OCI-LY7 (cell line): ENCODE results near the gene ARMCX1. TPM values are rescaled to one million over a fixed set of nuclear protein-coding genes. Genes with fewer than 3 reads are reported as not detected.

Source experiments
- BruUV-seq: library from RNA; stranded (reverse); fragments of 400-500 nt; replicated peaks from 2 replicates; lab custom pipeline; 2021; lab: Mats Ljungman, UMichigan
- CTCF ChIA-PET: fragments of 300-600 bp; sonication (Branson Sonifier 250); formaldehyde crosslinking; loops from one replicate; lab custom pipeline; 2022; ENCODE audit warnings: antibody characterized with exemption; ENCODE audit not compliant: unreplicated experiment; lab: Charles Lee
- POLR2A ChIA-PET: fragments of 300-600 bp; sonication (Branson Sonifier 250); formaldehyde crosslinking; loops from one replicate; lab custom pipeline; 2022; ENCODE audit warnings: antibody characterized with exemption; lab: Charles Lee
- DNase-seq: peaks from one replicate; pipeline ENCODE4 v3.0.0-alpha.2; 2015; ENCODE audit warnings: low spot score
- H2AFZ ChIP-seq: fragments of 200-600 bp; sonication (generic), shearing (Covaris generic); 2 replicates; pipeline ENCODE4 v1.6.1; 2014; ENCODE audit warnings: mild to moderate bottlenecking, antibody characterized with exemption, low read length, moderate library complexity
- H3K27ac ChIP-seq: fragments of 200-600 bp; sonication (generic); 2 replicates; pipeline ENCODE4 v1.5.1; 2014; ENCODE audit warnings: mixed run types, low read depth, mild to moderate bottlenecking, moderate library complexity, low read length, inconsistent platforms; ENCODE audit not compliant: poor library complexity, severe bottlenecking
- H3K36me3 ChIP-seq: fragments of 200-600 bp; sonication (generic); 2 replicates; pipeline ENCODE4 v1.6.1; 2014; ENCODE audit warnings: mild to moderate bottlenecking, antibody characterized with exemption, low read length, moderate library complexity, mixed read lengths; ENCODE audit not compliant: insufficient read depth
- H3K4me1 ChIP-seq: fragments of 200-600 bp; sonication (generic); 2 replicates; pipeline ENCODE4 v1.5.1; 2014; ENCODE audit warnings: mild to moderate bottlenecking, low read length; ENCODE audit not compliant: insufficient read depth, poor library complexity, severe bottlenecking
- H3K4me2 ChIP-seq: fragments of 200-600 bp; sonication (generic); 2 replicates; pipeline ENCODE4 v1.6.1; 2014; ENCODE audit warnings: mild to moderate bottlenecking, low read length
- H3K4me3 ChIP-seq: fragments of 200-600 bp; sonication (generic); 2 replicates; pipeline ENCODE4 v1.5.1; 2014; ENCODE audit warnings: mild to moderate bottlenecking, low read depth, low read length; ENCODE audit not compliant: poor library complexity, severe bottlenecking
- H3K79me2 ChIP-seq: fragments of 200-600 bp; sonication (generic); 2 replicates; pipeline ENCODE4 v1.6.1; 2016; ENCODE audit warnings: low read depth, mild to moderate bottlenecking, low read length, moderate library complexity, mixed read lengths; ENCODE audit not compliant: insufficient read depth
- H3K9me2 ChIP-seq: fragments of 200-600 bp; sonication (generic); 2 replicates; pipeline ENCODE4 v1.6.1; 2016; ENCODE audit warnings: mild to moderate bottlenecking, low read length, mixed read lengths; ENCODE audit not compliant: insufficient read depth
- H3K9me3 ChIP-seq: fragments of 200-600 bp; sonication (generic); 2 replicates; pipeline ENCODE4 v1.6.1; 2014; ENCODE audit warnings: mild to moderate bottlenecking, mixed run types, low read length, mixed read lengths
- H4K20me1 ChIP-seq: fragments of 200-600 bp; sonication (generic); 2 replicates; pipeline ENCODE4 v1.6.1; 2014; ENCODE audit warnings: mild to moderate bottlenecking, antibody characterized with exemption, low read length, moderate library complexity, mixed read lengths; ENCODE audit not compliant: insufficient read depth
- EZH2phosphoT487 ChIP-seq: fragments of 200-600 bp; sonication (generic); IDR thresholded peaks from 2 replicates; pipeline ENCODE4 v1.6.1; 2018; ENCODE audit warnings: low read depth, borderline replicate concordance, mild to moderate bottlenecking, mixed run types, antibody characterized with exemption, low read length, moderate library complexity, mixed read lengths
- intact Hi-C: fragments of 100-400 bp; cut with micrococcal nuclease; formaldehyde crosslinking; loops from one replicate; pipeline ENCODE4 v1.10.0; 2022; ENCODE audit not compliant: unreplicated experiment
- total RNA-seq, 2 experiments: library from RNA; depleted of rRNA in 1 of 2; stranded (reverse); fragments of >200 nt in 1 of 2; shearing (Covaris generic) in 1 of 2; gene quantifications; 2 replicates each; pipeline ENCODE4 v1.2.3, GENCODE V29; 2014 to 2022
- TF ChIP-seq, protein P1 (sequence below): fragments of 200-600 bp; sonication (generic); conservative IDR thresholded peaks from 2 replicates; pipeline ENCODE4 v1.5.1; 2014; ENCODE audit warnings: mild to moderate bottlenecking, antibody characterized with exemption, low read length, moderate library complexity, mixed read lengths

Gene ARMCX1
- total RNA-seq, 2 experiments from 2014 or later: not detected

DNA sequence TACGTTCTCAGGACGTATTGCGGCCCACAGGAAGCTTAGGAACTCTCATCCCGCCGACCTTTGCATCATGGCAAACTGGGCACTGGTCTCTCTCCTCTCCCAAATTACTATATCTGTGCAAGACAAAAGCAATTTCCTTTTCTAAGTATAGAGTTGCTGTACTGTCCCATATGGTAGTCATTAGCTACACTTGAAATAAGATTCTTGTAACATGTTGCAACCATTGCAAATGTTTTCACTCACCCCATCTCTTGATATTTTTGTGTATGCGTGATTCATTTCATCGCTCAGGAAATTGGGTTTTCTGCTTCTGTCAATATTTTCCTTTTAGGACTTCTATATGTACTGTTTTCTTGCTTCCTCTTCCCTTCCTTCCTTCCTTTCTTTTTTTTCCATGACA lies 51.7 kb downstream of the ARMCX1 start:
- Histone ChIP-seq H3K9me2 (no peaks in the 10 kb centered on the region), H2AFZ (no peak overlapping the region), H3K27ac (no peak overlapping the region), H3K4me2 (no peak overlapping the region), H4K20me1 (no peaks in the 10 kb centered on the region), H3K4me3 (no peak overlapping the region), H3K36me3 (no peaks in the 10 kb centered on the region), H3K9me3 (no peaks in the 10 kb centered on the region), H3K79me2 (no peaks in the 10 kb centered on the region), H3K4me1 (no peaks in the 10 kb centered on the region)
- POLR2A ChIA-PET: interaction anchor here (0.6 kb wide), 1 partner anchor 197 kb away, joined by 4 read pairs; no protein-coding TSS in a partner anchor
- no peak for DNase-seq
- TF ChIP-seq, protein P1, sequence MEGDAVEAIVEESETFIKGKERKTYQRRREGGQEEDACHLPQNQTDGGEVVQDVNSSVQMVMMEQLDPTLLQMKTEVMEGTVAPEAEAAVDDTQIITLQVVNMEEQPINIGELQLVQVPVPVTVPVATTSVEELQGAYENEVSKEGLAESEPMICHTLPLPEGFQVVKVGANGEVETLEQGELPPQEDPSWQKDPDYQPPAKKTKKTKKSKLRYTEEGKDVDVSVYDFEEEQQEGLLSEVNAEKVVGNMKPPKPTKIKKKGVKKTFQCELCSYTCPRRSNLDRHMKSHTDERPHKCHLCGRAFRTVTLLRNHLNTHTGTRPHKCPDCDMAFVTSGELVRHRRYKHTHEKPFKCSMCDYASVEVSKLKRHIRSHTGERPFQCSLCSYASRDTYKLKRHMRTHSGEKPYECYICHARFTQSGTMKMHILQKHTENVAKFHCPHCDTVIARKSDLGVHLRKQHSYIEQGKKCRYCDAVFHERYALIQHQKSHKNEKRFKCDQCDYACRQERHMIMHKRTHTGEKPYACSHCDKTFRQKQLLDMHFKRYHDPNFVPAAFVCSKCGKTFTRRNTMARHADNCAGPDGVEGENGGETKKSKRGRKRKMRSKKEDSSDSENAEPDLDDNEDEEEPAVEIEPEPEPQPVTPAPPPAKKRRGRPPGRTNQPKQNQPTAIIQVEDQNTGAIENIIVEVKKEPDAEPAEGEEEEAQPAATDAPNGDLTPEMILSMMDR: no peak
- TF ChIP-seq EZH2phosphoT487: no peak
- intact Hi-C loops: no loop called here
- CTCF ChIA-PET: no interaction called here
- BruUV-seq: no TSS peak

Other genes with a start within 250 kb of the ARMCX1 start
- 11.0 and 14.9 TPM in 2 replicates for gene TIMM8A, start 201.8 kb upstream of the ARMCX1 start, total RNA-seq (2014; rRNA removed; shearing (Covaris generic))
- gene TIMM8A, start 201.8 kb upstream of the ARMCX1 start, total RNA-seq (2022): 29.3 and 33.5 TPM in 2 replicates
- gene BTK, start 164.4 kb upstream of the ARMCX1 start, total RNA-seq (2014; rRNA removed; shearing (Covaris generic)): 126 and 133 TPM in 2 replicates
- gene BTK, start 164.4 kb upstream of the ARMCX1 start, total RNA-seq (2022): 140 and 147 TPM in 2 replicates
- gene RPL36A, start 159.5 kb upstream of the ARMCX1 start, total RNA-seq (2014; rRNA removed; shearing (Covaris generic)): 2,042 and 2,127 TPM in 2 replicates
- 431 and 447 TPM in 2 replicates for gene RPL36A, start 159.5 kb upstream of the ARMCX1 start, total RNA-seq (2022)
- 47.6 and 51.1 TPM in 2 replicates for gene GLA, start 142.6 kb upstream of the ARMCX1 start, total RNA-seq (2014; rRNA removed; shearing (Covaris generic))
- gene GLA, start 142.6 kb upstream of the ARMCX1 start, total RNA-seq (2022): 48.7 and 49.4 TPM in 2 replicates
- 23.5 and 29.3 TPM in 2 replicates for gene HNRNPH2, start 142.3 kb upstream of the ARMCX1 start, total RNA-seq (2014; rRNA removed; shearing (Covaris generic))
- gene HNRNPH2, start 142.3 kb upstream of the ARMCX1 start, total RNA-seq (2022): 33.1 and 38.1 TPM in 2 replicates
- gene ARMCX4, start 65.1 kb upstream of the ARMCX1 start, total RNA-seq (2014; rRNA removed; shearing (Covaris generic)): not detected in 2 replicates
- gene ARMCX4, start 65.1 kb upstream of the ARMCX1 start, total RNA-seq (2022): not detected in 2 replicates
- 11.9 and 20.7 TPM in 2 replicates for gene ARMCX6, start 67.5 kb downstream of the ARMCX1 start, total RNA-seq (2014; rRNA removed; shearing (Covaris generic))
- 26.0 and 30.8 TPM in 2 replicates for gene ARMCX6, start 67.5 kb downstream of the ARMCX1 start, total RNA-seq (2022)
- gene ARMCX3, start 72.6 kb downstream of the ARMCX1 start, total RNA-seq (2014; rRNA removed; shearing (Covaris generic)): 9.6 and 14.8 TPM in 2 replicates
- gene ARMCX3, start 72.6 kb downstream of the ARMCX1 start, total RNA-seq (2022): 24.0 and 26.9 TPM in 2 replicates
- not detected in 2 replicates for gene ARMCX2, start 109.3 kb downstream of the ARMCX1 start, total RNA-seq (2014; rRNA removed; shearing (Covaris generic))
- not detected in 2 replicates for gene ARMCX2, start 109.3 kb downstream of the ARMCX1 start, total RNA-seq (2022)